SW 1271 (cell line): ENCODE measurements around the gene ECE1.
"Not testable (repeated sequence)": the region's sequence is repeated elsewhere in the genome, so short reads cannot be mapped to it uniquely, and the experiment has no call there.

Source experiments
- DNase-seq, 2 experiments: peaks; one replicate each; lab custom pipeline; 2025; lab: John Stamatoyannopoulos, UW

ECE1 gene

DNA sequence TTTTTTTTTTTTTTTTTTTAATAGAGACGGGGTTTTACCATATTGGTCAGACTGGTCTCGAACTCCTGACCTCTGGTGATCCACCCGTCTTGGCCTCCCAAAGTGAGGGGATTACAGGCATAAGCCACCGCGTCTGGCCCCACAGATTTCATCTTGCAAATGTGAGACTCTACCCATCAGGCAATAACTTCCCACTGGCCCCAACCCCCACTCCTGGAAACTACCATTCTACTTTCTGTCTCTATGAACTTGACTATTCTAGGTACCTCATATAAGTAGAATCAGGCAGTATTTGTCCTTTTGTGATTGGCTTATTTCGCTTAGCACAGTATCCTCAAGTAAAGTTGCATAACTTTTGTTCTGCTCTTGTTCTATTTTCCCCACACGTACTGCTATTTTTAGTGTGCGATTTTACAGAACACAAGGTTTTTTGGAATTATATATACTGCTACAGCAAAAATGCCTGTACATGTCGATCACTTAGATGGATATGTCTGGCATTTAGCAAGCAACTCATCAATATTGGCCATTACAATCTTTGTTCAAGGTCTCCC lies 40.2 kb downstream of the ECE1 start:
- no peak for DNase-seq

GRCh38 chr1:21247892-21248715 lies 42.2 kb downstream of the ECE1 start:
- no peak for DNase-seq

- DNase-seq, result no peak
These were observed 43.2 kb downstream of the ECE1 start for GRCh38 chr1:21246905-21247642.

DNA sequence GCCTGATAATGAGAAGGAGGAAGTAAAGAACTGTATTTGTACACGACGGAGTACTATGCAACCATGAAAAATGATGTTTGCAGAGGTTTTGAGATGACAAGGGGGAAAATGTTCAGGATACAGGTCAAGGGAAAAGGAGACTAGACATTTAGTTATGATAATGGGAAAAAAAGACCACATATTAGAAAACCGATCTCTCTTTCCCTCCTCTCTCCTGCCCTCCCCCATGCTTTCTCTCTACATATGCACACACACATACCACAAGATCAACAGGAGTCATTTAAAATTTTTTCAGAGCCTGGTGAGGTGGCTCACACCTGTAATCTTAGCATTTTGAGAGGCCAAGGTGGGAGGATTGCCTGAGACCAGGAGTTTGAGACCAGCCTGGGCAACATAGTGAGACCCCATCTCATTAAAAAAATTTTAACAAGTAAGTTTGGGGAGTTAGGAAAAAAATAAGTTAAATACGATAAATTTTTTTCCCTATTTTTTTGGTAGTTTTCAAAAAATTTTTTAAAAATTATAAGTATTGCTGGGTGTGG lies 44.5 kb downstream of the ECE1 start:
- no peak for DNase-seq

- no peak for DNase-seq
These were observed 45.1 kb downstream of the ECE1 start for GRCh38 chr1:21244986-21245687.

DNA sequence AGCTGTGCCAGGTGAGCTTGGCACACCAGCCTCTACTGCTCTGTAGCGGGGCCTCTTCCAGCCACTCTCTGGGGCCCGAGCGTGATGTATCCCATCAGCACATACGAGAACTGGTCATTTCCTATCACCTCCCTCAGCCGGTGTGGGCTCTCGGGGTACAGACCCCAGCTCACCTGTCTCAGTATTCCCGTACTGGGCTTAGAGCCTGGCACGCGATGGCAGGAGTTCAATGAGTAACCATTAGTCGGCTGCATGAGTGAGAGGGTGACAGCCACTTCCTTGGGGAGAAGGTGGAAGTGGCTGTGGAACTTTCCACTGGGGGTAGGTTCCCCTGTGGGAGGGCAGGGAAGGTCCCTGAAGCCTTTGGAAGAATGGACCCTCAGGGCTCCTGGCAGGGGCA lies 46.1 kb downstream of the ECE1 start:
- no peak for DNase-seq

DNA sequence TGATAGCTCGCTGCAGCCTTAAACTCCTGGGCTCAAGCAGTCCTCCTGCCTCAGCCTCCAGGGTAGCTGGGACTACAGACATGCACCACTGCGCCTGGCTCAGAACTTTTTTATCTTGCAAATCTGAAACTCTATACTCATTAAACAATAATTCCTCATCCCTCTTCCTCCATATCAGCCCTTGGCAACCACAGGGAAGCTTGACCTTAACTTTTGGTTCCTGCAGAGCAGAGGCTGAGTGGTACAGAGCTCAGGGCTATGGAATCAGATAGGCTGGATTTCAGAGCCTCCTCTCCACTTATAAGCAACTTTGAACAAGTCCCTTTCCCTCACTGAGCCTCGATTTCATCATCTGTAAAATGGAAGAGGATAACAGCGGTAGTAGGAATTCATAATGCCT lies 47.4 kb downstream of the ECE1 start:
- DNase-seq, result no peak

GRCh38 chr1:21241771-21242581 lies 48.3 kb downstream of the ECE1 start:
- DNase-seq, result no peak

GRCh38 chr1:21240706-21241105 lies 49.6 kb downstream of the ECE1 start:
- DNase-seq, result no peak

DNA sequence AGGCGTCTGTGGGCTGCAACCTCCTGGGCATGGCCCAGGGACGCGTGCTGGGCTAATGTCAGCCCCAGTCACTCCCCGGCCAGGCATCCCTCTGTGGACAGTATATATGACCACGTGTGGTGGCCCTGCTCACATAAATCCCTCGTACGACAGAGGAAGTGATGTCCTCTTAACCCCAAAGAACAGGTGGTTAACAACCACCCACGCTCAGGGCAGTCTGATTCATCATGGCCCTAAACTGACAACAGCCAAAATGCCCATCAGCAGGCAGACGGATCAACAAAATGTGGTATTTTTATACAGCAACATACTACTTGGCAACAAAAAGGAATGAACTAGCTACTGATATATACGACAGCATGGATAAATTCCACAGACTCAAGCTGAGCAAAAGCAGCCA lies 51.0 kb downstream of the ECE1 start:
- DNase-seq, result no peak

GRCh38 chr1:21238141-21238800 lies 52.0 kb downstream of the ECE1 start:
- DNase-seq, result no peak

DNA sequence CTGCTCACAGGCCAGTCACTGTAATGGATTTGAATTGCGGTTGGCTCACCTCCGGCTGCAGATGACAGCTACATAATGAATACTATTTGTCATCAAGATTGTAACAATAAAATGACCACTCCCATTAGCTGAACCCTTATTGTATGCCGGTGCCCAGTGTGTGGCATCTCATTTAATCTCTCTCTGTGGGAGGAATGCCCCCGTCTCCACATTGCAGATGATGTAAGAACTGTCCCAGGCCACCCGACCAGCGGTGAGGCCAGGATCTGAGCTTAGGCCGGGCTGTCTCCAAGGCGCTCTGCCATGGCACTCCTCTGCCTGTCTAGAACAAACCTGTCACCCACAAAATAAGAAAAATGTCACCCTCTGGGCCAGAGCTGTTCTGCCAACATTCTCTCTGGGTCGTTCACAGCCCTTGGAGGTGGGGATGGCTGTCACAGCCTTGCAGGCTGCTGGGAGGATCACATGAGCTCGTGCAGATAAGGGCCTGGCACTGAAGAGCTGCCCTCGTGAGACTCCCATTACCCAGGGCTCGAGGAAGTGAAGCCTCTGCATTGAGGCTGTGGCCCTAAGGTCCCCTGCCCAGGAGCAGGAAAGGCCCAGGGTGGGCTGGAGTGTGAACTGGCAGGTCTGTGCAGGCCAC lies 52.7 kb downstream of the ECE1 start:
- DNase-seq, result no peak

GRCh38 chr1:21236178-21236577 lies 54.1 kb downstream of the ECE1 start:
- no peak for DNase-seq

- DNase-seq, result no peak
These were observed 55.5 kb downstream of the ECE1 start for GRCh38 chr1:21234779-21235178.

DNA sequence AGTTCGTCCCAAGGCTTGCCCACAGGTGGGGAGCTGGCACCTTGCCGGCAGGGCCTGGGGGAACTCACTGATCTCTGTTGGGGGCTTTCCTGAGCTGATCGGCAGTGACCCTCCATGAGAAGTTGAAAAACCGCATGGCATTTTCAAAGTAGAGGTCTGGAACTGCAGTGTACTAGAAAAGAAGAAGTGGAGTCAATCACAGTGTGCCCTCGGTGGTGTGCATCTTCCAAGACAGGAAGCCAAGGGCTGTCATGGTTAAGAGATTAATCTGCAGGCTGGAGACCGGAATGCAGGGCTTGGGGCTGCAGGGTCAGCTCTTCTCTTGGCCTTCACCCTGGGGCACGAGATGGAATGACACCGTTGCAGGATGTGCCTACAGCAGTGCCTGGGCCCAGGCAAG lies 56.8 kb downstream of the ECE1 start:
- no peak for DNase-seq

- peak in 1 of 2 experiments; percentile 54 for DNase-seq
These were observed 58.2 kb downstream of the ECE1 start for GRCh38 chr1:21232044-21232443.

DNA sequence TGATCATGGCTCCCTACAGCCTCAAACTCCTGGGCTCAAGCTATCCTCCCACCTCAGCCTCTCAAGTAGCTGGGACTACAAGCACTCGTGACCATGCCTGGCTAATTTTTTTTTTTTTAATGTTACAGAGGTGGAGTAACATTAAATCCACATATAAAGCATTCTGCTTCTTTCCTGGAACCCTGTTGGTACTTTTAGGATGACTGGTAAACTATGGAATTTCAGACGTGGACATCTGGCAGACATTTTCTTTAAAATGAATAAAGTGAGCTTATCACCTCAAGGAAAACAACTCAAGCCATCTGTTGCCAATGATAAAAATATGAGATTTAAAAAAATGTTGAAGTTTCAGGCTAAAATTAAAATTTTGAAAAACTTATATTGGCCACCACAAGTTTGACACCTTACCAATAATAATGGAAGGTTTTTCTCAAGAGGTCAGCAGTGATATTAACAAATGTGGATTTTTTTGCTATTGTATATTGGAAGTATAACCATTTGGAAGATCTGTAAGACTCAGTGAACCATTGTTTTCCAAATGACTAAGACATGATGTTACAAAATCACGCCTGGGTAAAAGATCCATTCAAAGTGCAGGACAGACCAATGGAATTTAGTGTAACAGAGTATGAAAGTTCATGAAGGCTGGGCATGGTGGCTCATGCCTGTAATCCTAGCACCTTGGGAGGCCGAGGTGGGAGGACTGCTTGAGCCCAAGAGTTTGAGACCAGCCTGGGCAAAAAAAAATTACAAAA lies 60.8 kb downstream of the ECE1 start:
- DNase-seq, result no peak

GRCh38 chr1:21228224-21228623 lies 62.0 kb downstream of the ECE1 start:
- DNase-seq, result not testable (repeated sequence)

GRCh38 chr1:21225065-21225464 lies 65.2 kb downstream of the ECE1 start:
- no peak for DNase-seq

- no peak for DNase-seq
These were observed 69.4 kb downstream of the ECE1 start for GRCh38 chr1:21220815-21221214.
